Spleen (tissue), 11 donors: ENCODE data around the gene SEH1L. TPM values are rescaled to one million over a fixed set of nuclear protein-coding genes. Genes with fewer than 3 reads are reported as not detected.

ENCODE experiments used
- DNase-seq: peaks from one replicate; pipeline ENCODE4 v3.0.0-alpha.2; 2020
- H3K27ac ChIP-seq, 8 donors: fragments of 200-600 bp; sonication (generic) in 7 of 8; 1 replicate in 4 of 8; 2 replicates in 4 of 8; pipeline versions ENCODE4 v1.5.0 to v1.8.0; 2016 to 2021; ENCODE audit warnings: inconsistent platforms in 4 of 8, mild to moderate bottlenecking in 4 of 8, moderate library complexity in 1 of 8
- H3K27me3 ChIP-seq, 7 donors: fragments of 200-600 bp; sonication (generic) in 6 of 7; replicated peaks in 1 of 7; 1 replicate in 4 of 7; 2 replicates in 3 of 7; pipeline versions ENCODE4 v1.5.0 to v1.8.0; 2016 to 2021; ENCODE audit warnings: inconsistent platforms in 3 of 7, mild to moderate bottlenecking in 1 of 7
- H3K36me3 ChIP-seq, 6 donors: fragments of 200-600 bp; sonication (generic) in 5 of 6; 1 replicate in 4 of 6; 2 replicates in 2 of 6; pipeline versions ENCODE4 v1.5.0 to v1.8.0; 2016 to 2021; ENCODE audit warnings: inconsistent platforms in 2 of 6
- H3K4me1 ChIP-seq, 6 donors: fragments of 200-600 bp; sonication (generic) in 5 of 6; 1 replicate in 3 of 6; 2 replicates in 3 of 6; pipeline versions ENCODE4 v1.5.0 to v1.8.0; 2016 to 2021; ENCODE audit warnings: inconsistent platforms in 3 of 6
- H3K4me3 ChIP-seq, 8 donors: fragments of 200-600 bp; sonication (generic) in 7 of 8; 1 replicate in 4 of 8; 2 replicates in 4 of 8; pipeline versions ENCODE4 v1.5.0 to v1.8.0; 2016 to 2021; ENCODE audit warnings: inconsistent platforms in 4 of 8, mild to moderate bottlenecking in 4 of 8, moderate library complexity in 2 of 8
- H3K9me3 ChIP-seq, 8 donors: fragments of 200-600 bp; sonication (generic) in 7 of 8; 1 replicate in 4 of 8; 2 replicates in 4 of 8; pipeline versions ENCODE4 v1.5.0 to v1.8.0; 2016 to 2021; ENCODE audit warnings: inconsistent platforms in 4 of 8
- POLR2A ChIP-seq, 3 donors: fragments of 450-650 bp; IDR thresholded peaks; one replicate each; pipeline ENCODE4 v1.5.1; 2017; ENCODE audit warnings: antibody characterized with exemption in 3 of 3, mild to moderate bottlenecking in 1 of 3
- POLR2AphosphoS5 ChIP-seq, 3 donors: sonication (generic); formaldehyde crosslinking; IDR thresholded peaks; one replicate each; pipeline ENCODE4 v1.5.1; 2017; ENCODE audit warnings: antibody characterized with exemption in 3 of 3
- WGBS, 5 donors: extraction: QIAGEN DNeasy Blood & Tissue Kit in 3 of 5; methylation state at CpG; one replicate each; pipeline versions ENCODE4 v1.1.5 to v1.1.7; 2013 to 2018; 5-methylcytosine and 5-hydroxymethylcytosine counted together
- intact Hi-C: fragments of 100-400 bp; cut with DNase I; formaldehyde crosslinking; loops from one replicate; pipeline ENCODE4 v1.15.0; 2023; ENCODE audit warnings: low total_unique reads
- polyA plus RNA-seq, 3 donors: library from polyadenylated mRNA; stranded (reverse); fragments of 200-250 nt; gene quantifications; one replicate each; pipeline ENCODE4 v1.2.1, GENCODE V29; 2013
- total RNA-seq, 7 donors: library from RNA; depleted of rRNA in 3 of 7; stranded (reverse); fragments of >200 nt in 3 of 7; fragmentation: NEBNext Ultra II Directional in 4 of 7; extraction: Animal tissue kit (Norgen Biotek cat#: 25700) in 4 of 7; gene quantifications; one replicate each; pipeline versions ENCODE4 v1.1.0 to v1.2.1, GENCODE V29; 2016 to 2021
- TF ChIP-seq, protein P1 (sequence below), 11 experiments: fragments of 200-600 bp in 7 of 11; fragments of 450-650 bp in 4 of 11; sonication (generic) in 4 of 11; IDR thresholded peaks in 8 of 11; conservative IDR thresholded peaks in 3 of 11; 1 replicate in 7 of 11; 2 replicates in 4 of 11; pipeline versions ENCODE4 v1.4.0 to v1.8.0; 2016 to 2021; ENCODE audit warnings: antibody characterized with exemption in 11 of 11, inconsistent platforms in 4 of 11, mild to moderate bottlenecking in 1 of 11
- donor health status: healthy with polysubstance abuse.
- donor health status: DM: no; HTN: no; CAD: no; lungs with moderate emphysema.
- donor health status: DM: no; HTN: no; CAD: no.
- donor health status: Bipolar disorder and iron deficiency.
- donor health status: healthy.
- donor health status: DM: no; HTN: no; CAD: no.
- donor health status: DM: yes; HTN: yes; CAD: no.

SEH1L gene
- total and polyA plus RNA-seq, 10 donors: 16.9 to 52.9 (median 31.0) TPM

DNA sequence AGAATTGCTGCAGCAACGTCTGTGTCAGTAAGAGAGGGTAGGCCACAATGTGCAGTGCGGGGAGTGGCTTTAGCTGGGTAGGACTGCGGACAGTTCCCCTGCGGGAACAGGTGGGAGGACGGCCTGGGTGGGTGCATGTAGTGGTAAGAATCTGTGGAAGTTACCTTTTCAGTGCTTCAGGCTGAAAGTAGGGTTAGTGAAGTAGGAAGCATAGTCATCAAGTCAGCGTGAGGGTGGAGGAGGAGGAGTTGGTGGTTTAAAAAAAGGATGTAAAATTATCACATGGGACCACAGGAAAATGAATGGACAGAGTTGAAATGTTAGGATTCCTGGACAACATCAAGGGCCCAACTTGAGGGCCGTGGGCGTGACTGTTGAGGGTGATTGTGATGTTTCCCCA, 56.6 kb downstream of the SEH1L start:
- no peak for DNase-seq
- intact Hi-C loops: no loop called here
- peaks cover 0 to 31% (median 9%) of the 10 kb centered on the region in 6 donors for H3K4me1 ChIP-seq
- WGBS, 5 donors: 81 to 91% (median 85%) methylated on average over 8 of the region's 8 CpGs
- no peak overlapping the region for H3K27ac ChIP-seq
- no peak for TF ChIP-seq POLR2AphosphoS5 (IDR thresholded peaks at IDR 0.05)
- no peak for TF ChIP-seq POLR2A (IDR thresholded peaks at IDR 0.05)
- TF ChIP-seq, protein P1, sequence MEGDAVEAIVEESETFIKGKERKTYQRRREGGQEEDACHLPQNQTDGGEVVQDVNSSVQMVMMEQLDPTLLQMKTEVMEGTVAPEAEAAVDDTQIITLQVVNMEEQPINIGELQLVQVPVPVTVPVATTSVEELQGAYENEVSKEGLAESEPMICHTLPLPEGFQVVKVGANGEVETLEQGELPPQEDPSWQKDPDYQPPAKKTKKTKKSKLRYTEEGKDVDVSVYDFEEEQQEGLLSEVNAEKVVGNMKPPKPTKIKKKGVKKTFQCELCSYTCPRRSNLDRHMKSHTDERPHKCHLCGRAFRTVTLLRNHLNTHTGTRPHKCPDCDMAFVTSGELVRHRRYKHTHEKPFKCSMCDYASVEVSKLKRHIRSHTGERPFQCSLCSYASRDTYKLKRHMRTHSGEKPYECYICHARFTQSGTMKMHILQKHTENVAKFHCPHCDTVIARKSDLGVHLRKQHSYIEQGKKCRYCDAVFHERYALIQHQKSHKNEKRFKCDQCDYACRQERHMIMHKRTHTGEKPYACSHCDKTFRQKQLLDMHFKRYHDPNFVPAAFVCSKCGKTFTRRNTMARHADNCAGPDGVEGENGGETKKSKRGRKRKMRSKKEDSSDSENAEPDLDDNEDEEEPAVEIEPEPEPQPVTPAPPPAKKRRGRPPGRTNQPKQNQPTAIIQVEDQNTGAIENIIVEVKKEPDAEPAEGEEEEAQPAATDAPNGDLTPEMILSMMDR (IDR thresholded peaks at IDR 0.05 in 8 of 11, conservative IDR thresholded peaks at IDR 0.05 in 3 of 11): no peak
- peaks cover 4 to 93% (median 37%) of the 10 kb centered on the region in 6 donors for H3K36me3 ChIP-seq
- no peaks in the 10 kb centered on the region for H3K9me3 ChIP-seq
- H3K27me3 ChIP-seq: no peaks in the 10 kb centered on the region
- H3K4me3 ChIP-seq: no peak overlapping the region

DNA sequence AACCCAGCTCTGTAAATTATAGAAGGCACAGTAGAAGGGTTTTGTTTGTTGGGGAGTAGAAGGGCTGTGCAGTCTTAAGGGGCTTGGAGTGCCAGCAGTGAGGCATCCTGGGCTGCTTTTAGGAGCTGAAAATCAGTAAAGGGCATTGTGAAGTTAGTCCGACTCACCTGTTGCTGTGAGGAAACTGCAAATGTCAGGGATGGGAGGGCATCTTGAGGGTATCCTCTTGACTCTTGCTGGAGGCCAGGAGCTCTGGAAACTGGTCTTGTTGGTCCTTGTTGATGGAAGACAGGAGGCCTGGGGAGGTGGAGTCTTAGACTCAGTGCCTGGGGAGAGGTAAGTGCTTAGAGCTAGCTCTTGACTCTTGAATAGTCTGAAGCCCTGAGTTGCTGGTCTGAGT, 57.5 kb downstream of the SEH1L start:
- peaks cover 4 to 93% (median 44%) of the 10 kb centered on the region in 6 donors for H3K36me3 ChIP-seq
- intact Hi-C loops: no loop called here
- 92 to 100% (median 97%) methylated on average over 1 of the region's 1 CpG for WGBS, 5 donors

DNA sequence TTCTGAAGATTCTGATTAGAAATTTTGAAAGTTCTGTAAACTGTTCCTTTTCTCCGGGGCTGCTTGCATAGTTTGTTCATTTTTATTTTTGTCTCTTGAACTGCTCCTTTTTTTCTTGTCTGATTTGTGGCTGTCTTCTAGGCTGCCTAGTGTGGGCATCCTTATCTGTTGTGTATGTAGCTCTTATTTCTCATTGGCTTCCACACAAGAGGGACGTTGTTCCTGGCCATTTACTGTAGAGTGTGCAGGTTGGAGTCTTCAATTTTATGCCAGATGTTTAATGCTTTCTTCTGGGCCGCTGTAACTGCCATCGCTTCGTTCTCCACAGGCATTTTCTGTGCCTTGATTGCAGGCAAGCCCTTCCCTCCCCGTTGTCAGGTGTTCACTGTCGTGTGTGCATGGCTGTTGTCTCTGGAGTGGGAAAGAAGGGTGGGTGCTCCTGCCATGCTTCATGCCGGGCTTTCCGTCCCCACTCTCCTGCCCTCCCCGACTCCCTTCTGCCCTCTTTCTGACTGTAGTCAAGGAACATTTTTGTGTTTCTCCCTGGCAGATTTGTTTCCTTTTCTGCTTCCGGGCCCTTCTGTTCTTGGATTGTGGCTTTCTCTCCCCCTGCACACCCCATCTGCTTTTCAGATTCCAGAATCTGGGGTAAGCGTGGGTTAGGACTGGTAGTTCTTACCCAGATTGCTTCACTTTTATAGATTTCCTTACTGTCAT, 58.9 kb downstream of the SEH1L start:
- WGBS, 5 donors: 52 to 65% (median 55%) methylated on average over 12 of the region's 12 CpGs
- Histone ChIP-seq H3K9me3 (no peaks in the 10 kb centered on the region), H3K4me1 (peaks cover 0 to 29% (median 9%) of the 10 kb centered on the region in 6 donors), H3K36me3 (peaks cover 1 to 93% (median 43%) of the 10 kb centered on the region in 6 donors), H3K4me3 (no peak overlapping the region), H3K27ac (peak overlapping the region in 5 of 8 donors; percentile 11 to 51 (median 35)), H3K27me3 (no peaks in the 10 kb centered on the region)
- DNase-seq: no peak
- intact Hi-C loops: no loop called here
- no peak for TF ChIP-seq POLR2AphosphoS5 (IDR thresholded peaks at IDR 0.05)
- no peak for TF ChIP-seq POLR2A (IDR thresholded peaks at IDR 0.05)
- TF ChIP-seq, protein P1 (IDR thresholded peaks at IDR 0.05 in 8 of 11, conservative IDR thresholded peaks at IDR 0.05 in 3 of 11): no peak

More for the DNA sequence above, 57.5 kb downstream of the SEH1L start:
- DNase-seq: no peak
- Histone ChIP-seq H3K4me1 (peaks cover 0 to 29% (median 9%) of the 10 kb centered on the region in 6 donors), H3K27ac (no peak overlapping the region), H3K4me3 (no peak overlapping the region), H3K27me3 (no peaks in the 10 kb centered on the region), H3K9me3 (no peaks in the 10 kb centered on the region)
- TF ChIP-seq, protein P1 (IDR thresholded peaks at IDR 0.05 in 8 of 11, conservative IDR thresholded peaks at IDR 0.05 in 3 of 11): no peak
- no peak for TF ChIP-seq POLR2AphosphoS5 (IDR thresholded peaks at IDR 0.05)
- no peak for TF ChIP-seq POLR2A (IDR thresholded peaks at IDR 0.05)

- no peak overlapping the region for H3K4me3 ChIP-seq
- 8 to 20% (median 12%) methylated on average over 2 of the region's 2 CpGs for WGBS, 5 donors
Observed at GRCh38 chr18:13007248-13007560, 59.4 kb downstream of the SEH1L start.

More at GRCh38 chr18:13007248-13007560, 59.4 kb downstream of the SEH1L start:
- H3K4me1 ChIP-seq: peaks cover 0 to 29% (median 9%) of the 10 kb centered on the region in 6 donors
- no peaks in the 10 kb centered on the region for H3K27me3 ChIP-seq
- intact Hi-C loops: no loop called here
- no peak for TF ChIP-seq POLR2A (IDR thresholded peaks at IDR 0.05)
- TF ChIP-seq POLR2AphosphoS5 (IDR thresholded peaks at IDR 0.05): no peak
- TF ChIP-seq, protein P1 (IDR thresholded peaks at IDR 0.05 in 8 of 11, conservative IDR thresholded peaks at IDR 0.05 in 3 of 11): no peak
- no peak for DNase-seq
- peaks cover 0 to 93% (median 43%) of the 10 kb centered on the region in 6 donors for H3K36me3 ChIP-seq
- no peaks in the 10 kb centered on the region for H3K9me3 ChIP-seq
- H3K27ac ChIP-seq: peak overlapping the region in 5 of 8 donors; percentile 11 to 51 (median 35)
